IMR-90 (cell line): ENCODE results near the gene CALCOCO2. TPM values are rescaled to one million over a fixed set of nuclear protein-coding genes. Genes with fewer than 3 reads are reported as not detected.

Experiments used
- ATAC-seq: fragments of 200-7000 bp; cut with Tn5 transposase; 2 replicates; pipeline ENCODE4 v1.9.1; 2020; ENCODE audit warnings: low read depth, mild to moderate bottlenecking, moderate library complexity
- BruUV-seq: library from RNA; stranded (reverse); fragments of 400-500 nt; replicated peaks from 2 replicates; lab custom pipeline; 2021; lab: Mats Ljungman, UMichigan
- CTCF ChIA-PET: fragments of 300-600 bp; formaldehyde crosslinking; extraction: SDS; loops from one replicate; lab custom pipeline; 2021; ENCODE audit warnings: antibody characterized with exemption; lab: Yijun Ruan, JAX
- POLR2A ChIA-PET: fragments of 300-600 bp; sonication (Branson Sonifier 250); formaldehyde crosslinking; loops from one replicate; lab custom pipeline; 2022; ENCODE audit warnings: antibody characterized with exemption; ENCODE audit not compliant: unreplicated experiment; lab: Charles Lee
- DNase-seq: peaks from one replicate; pipeline ENCODE4 v3.0.0; 2013
- H2AFZ ChIP-seq: replicated peaks from 2 replicates; pipeline ENCODE3; 2013; ENCODE audit warnings: low read length, mild to moderate bottlenecking; ENCODE audit not compliant: poor library complexity
- H2AK5ac ChIP-seq: 2 replicates; pipeline ENCODE4 v1.6.1; 2013; ENCODE audit warnings: low read depth, low read length, inconsistent platforms
- H2AK9ac ChIP-seq: replicated peaks from 2 replicates; pipeline ENCODE3; 2013; ENCODE audit warnings: mild to moderate bottlenecking, low read depth, low read length, moderate library complexity; ENCODE audit not compliant: poor library complexity
- H2BK120ac ChIP-seq: 2 replicates; pipeline ENCODE4 v1.6.1; 2013; ENCODE audit warnings: low read depth, low read length, inconsistent platforms
- H2BK15ac ChIP-seq: 3 replicates; pipeline ENCODE4 v1.6.1; 2013; ENCODE audit warnings: low read depth, low read length, inconsistent platforms
- H2BK20ac ChIP-seq: 2 replicates; pipeline ENCODE4 v1.6.1; 2013; ENCODE audit warnings: low read depth, mild to moderate bottlenecking, inconsistent platforms, low read length, moderate library complexity
- H2BK5ac ChIP-seq: 2 replicates; pipeline ENCODE4 v1.6.1; 2013; ENCODE audit warnings: mild to moderate bottlenecking, low read depth, low read length, inconsistent platforms; ENCODE audit not compliant: poor library complexity, severe bottlenecking
- H3K14ac ChIP-seq: replicated peaks from 2 replicates; pipeline ENCODE4 v1.6.1; 2013; ENCODE audit warnings: low read depth, low read length, inconsistent platforms
- H3K18ac ChIP-seq: 2 replicates; pipeline ENCODE4 v1.6.1; 2013; ENCODE audit warnings: low read depth, low read length, control low read depth
- H3K23ac ChIP-seq: 2 replicates; pipeline ENCODE4 v1.6.1; 2013; ENCODE audit warnings: low read depth, low read length, inconsistent platforms
- H3K27ac ChIP-seq: 2 replicates; pipeline ENCODE4 v1.5.1; 2013; ENCODE audit warnings: mild to moderate bottlenecking, control low read depth, low read length; ENCODE audit not compliant: insufficient read depth
- H3K27me3 ChIP-seq: 2 replicates; pipeline ENCODE4 v1.6.1; 2013; ENCODE audit warnings: low read length; ENCODE audit not compliant: control insufficient read depth, insufficient read depth
- H3K36me3 ChIP-seq: 2 replicates; pipeline ENCODE4 v1.6.1; 2013; ENCODE audit warnings: low read length, mixed read lengths; ENCODE audit not compliant: control insufficient read depth, insufficient read depth
- H3K4ac ChIP-seq: 2 replicates; pipeline ENCODE4 v1.6.1; 2013; ENCODE audit warnings: low read depth, low read length, inconsistent platforms
- H3K4me1 ChIP-seq: 2 replicates; pipeline ENCODE4 v1.6.1; 2013; ENCODE audit warnings: low read length, mixed read lengths; ENCODE audit not compliant: control insufficient read depth, insufficient read depth
- H3K4me2 ChIP-seq: 2 replicates; pipeline ENCODE4 v1.6.1; 2013; ENCODE audit warnings: low read depth, mild to moderate bottlenecking, control low read depth, low read length, moderate library complexity
- H3K4me3 ChIP-seq: 2 replicates; pipeline ENCODE4 v1.5.1; 2013; ENCODE audit warnings: low read depth, mild to moderate bottlenecking, control low read depth, low read length, moderate library complexity; ENCODE audit not compliant: insufficient read depth
- H3K56ac ChIP-seq: 2 replicates; pipeline ENCODE4 v1.6.1; 2013; ENCODE audit warnings: low read length, inconsistent platforms; ENCODE audit not compliant: insufficient read depth; ENCODE audit errors: extremely low read depth
- H3K79me1 ChIP-seq, 2 experiments: 2 replicates each; pipeline ENCODE4 v1.6.1; 2013; ENCODE audit warnings: low read length in 2 of 2, inconsistent platforms in 1 of 2, low read depth in 1 of 2
- H3K9ac ChIP-seq: 2 replicates; pipeline ENCODE4 v1.6.1; 2013; ENCODE audit warnings: low read depth, low read length, control low read depth
- H3K9me1 ChIP-seq: 2 replicates; pipeline ENCODE4 v1.6.1; 2013; ENCODE audit warnings: low read length, inconsistent platforms; ENCODE audit not compliant: insufficient read depth
- H3K9me3 ChIP-seq: 2 replicates; pipeline ENCODE4 v1.6.1; 2013; ENCODE audit warnings: low read length; ENCODE audit not compliant: control insufficient read depth, insufficient read depth
- H4K20me1 ChIP-seq: 2 replicates; pipeline ENCODE4 v1.6.1; 2013; ENCODE audit warnings: low read length, inconsistent platforms; ENCODE audit not compliant: insufficient read depth
- H4K5ac ChIP-seq: 2 replicates; pipeline ENCODE4 v1.6.1; 2013; ENCODE audit warnings: mild to moderate bottlenecking, low read depth, low read length, control low read depth
- H4K8ac ChIP-seq, 2 experiments: 2 replicates each; pipeline ENCODE4 v1.6.1; 2013; ENCODE audit warnings: low read depth in 2 of 2, low read length in 2 of 2, control low read depth in 1 of 2, inconsistent platforms in 1 of 2
- H4K91ac ChIP-seq: 2 replicates; pipeline ENCODE4 v1.6.1; 2013; ENCODE audit warnings: low read depth, low read length, inconsistent platforms; ENCODE audit not compliant: insufficient read depth
- BHLHE40 ChIP-seq: fragments of 150-350 bp; IDR thresholded peaks from 2 replicates; pipeline ENCODE4 v1.6.1; 2016; ENCODE audit warnings: mild to moderate bottlenecking, low read depth, low read length
- CEBPB ChIP-seq: IDR thresholded peaks from 2 replicates; pipeline ENCODE4 v1.6.1; 2012; ENCODE audit warnings: low read depth, low read length, improper control_type of control experiment
- CHD1 ChIP-seq: IDR thresholded peaks from 2 replicates; pipeline ENCODE4 v1.6.1; 2012; ENCODE audit warnings: low read depth, low read length, improper control_type of control experiment
- CTCF ChIP-seq: conservative IDR thresholded peaks from 2 replicates; pipeline ENCODE4 v1.5.1; 2012; ENCODE audit warnings: mild to moderate bottlenecking, low read depth, low read length, improper control_type of control experiment
- ELK1 ChIP-seq: fragments of 150-350 bp; IDR thresholded peaks from 2 replicates; pipeline ENCODE4 v1.6.1; 2016; ENCODE audit warnings: low read depth, mild to moderate bottlenecking, low read length, moderate library complexity, borderline replicate concordance
- FOS ChIP-seq: fragments of 150-350 bp; IDR thresholded peaks from 2 replicates; pipeline ENCODE4 v1.6.1; 2016; ENCODE audit warnings: low read depth, low read length
- MAFK ChIP-seq: IDR thresholded peaks from 2 replicates; pipeline ENCODE4 v1.6.1; 2012; ENCODE audit warnings: low read depth, low read length, improper control_type of control experiment
- MAZ ChIP-seq: IDR thresholded peaks from 2 replicates; pipeline ENCODE4 v1.6.1; 2012; ENCODE audit warnings: low read depth, mild to moderate bottlenecking, low read length, improper control_type of control experiment, moderate library complexity, borderline replicate concordance
- MXI1 ChIP-seq: IDR thresholded peaks from 2 replicates; pipeline ENCODE4 v1.6.1; 2012; ENCODE audit warnings: low read depth, mild to moderate bottlenecking, low read length, moderate library complexity, borderline replicate concordance
- NFE2L2 ChIP-seq: fragments of 150-350 bp; IDR thresholded peaks from 2 replicates; pipeline ENCODE4 v1.6.1; 2016; ENCODE audit warnings: low read depth, mild to moderate bottlenecking, low read length
- POLR2A ChIP-seq: IDR thresholded peaks from 2 replicates; pipeline ENCODE4 v1.6.1; 2012; ENCODE audit warnings: mild to moderate bottlenecking, low read depth, low read length
- RAD21 ChIP-seq: IDR thresholded peaks from 2 replicates; pipeline ENCODE4 v1.6.1; 2012; ENCODE audit warnings: low read length, improper control_type of control experiment
- RCOR1 ChIP-seq: IDR thresholded peaks from 2 replicates; pipeline ENCODE4 v1.6.1; 2012; ENCODE audit warnings: mild to moderate bottlenecking, low read length, improper control_type of control experiment; ENCODE audit not compliant: insufficient replicate concordance
- RFX5 ChIP-seq: IDR thresholded peaks from 2 replicates; pipeline ENCODE4 v1.8.0; 2012; ENCODE audit warnings: low read depth, mild to moderate bottlenecking, low read length, moderate library complexity
- SMC3 ChIP-seq: fragments of 150-350 bp; IDR thresholded peaks from 2 replicates; pipeline ENCODE4 v1.6.1; 2016; ENCODE audit warnings: low read depth, mild to moderate bottlenecking, antibody characterized with exemption, low read length, moderate library complexity
- USF2 ChIP-seq: fragments of 150-350 bp; IDR thresholded peaks from 2 replicates; pipeline ENCODE4 v1.6.1; 2017; ENCODE audit warnings: mild to moderate bottlenecking, antibody characterized with exemption, low read length, low read depth
- WGBS, 2 experiments: methylation state at CpG; one replicate each; pipeline versions ENCODE4 v1.1.5 to v1.1.7; 2013; ENCODE audit warnings: missing lambda C conversion rate in 2 of 2; ENCODE audit not compliant: insufficient read length in 1 of 2; ENCODE audit errors: extremely low coverage in 2 of 2; 5-methylcytosine and 5-hydroxymethylcytosine counted together
- dilution Hi-C: fragments of 300-500 bp; cut with HindIII; formaldehyde crosslinking; loops from one replicate; pipeline ENCODE4 v1.14.3; 2018; ENCODE audit warnings: low sequenced_read_pairs; ENCODE audit not compliant: unreplicated experiment
- in situ Hi-C: fragments of 300-500 bp; cut with MboI; formaldehyde crosslinking; loops from 3 replicates; pipeline ENCODE4 v1.14.3; 2019; ENCODE audit warnings: low sequenced_read_pairs, inconsistent platforms, mixed read lengths
- intact Hi-C: fragments of 100-400 bp; cut with micrococcal nuclease; formaldehyde crosslinking; loops from 2 replicates; pipeline ENCODE4 v1.10.0; 2022
- polyA plus RNA-seq, 3 experiments: library from polyadenylated mRNA; depleted of rRNA; stranded (reverse); fragments of >200 nt; gene quantifications; 2 replicates each; pipeline ENCODE4 v1.2.3, GENCODE V29; 2012; ENCODE audit warnings: low replicate concordance in 1 of 3
- total RNA-seq: library from RNA; depleted of rRNA; stranded (reverse); fragments of >200 nt; gene quantifications from 2 replicates; pipeline ENCODE4 v1.2.3, GENCODE V29; 2012

Gene CALCOCO2
- total and polyA plus RNA-seq, 2 of the 4 experiments (the other 2 are of a cell fraction), result 35.9 to 53.4 TPM

GRCh38 chr17:48815311-48815710 lies 15.5 kb upstream of the CALCOCO2 start:
- Histone ChIP-seq H3K27ac (no peak overlapping the region), H4K20me1 (no peaks in the 10 kb centered on the region), H2BK5ac (no peak overlapping the region), H3K27me3 (peaks cover 35% of the 10 kb centered on the region), H3K23ac (no peak overlapping the region), H3K4me1 (0 out of 2 replicates have a peak, but pooled peaks cover 2% of the 10 kb centered on the region), H4K91ac (no peak overlapping the region), H2BK20ac (no peak overlapping the region), H3K9me3 (no peaks in the 10 kb centered on the region), H3K4me2 (no peak overlapping the region), H3K9me1 (0 out of 2 replicates have a peak, but pooled peaks cover 4% of the 10 kb centered on the region), H2AK5ac (no peak overlapping the region), H2AFZ (no peak overlapping the region), H3K36me3 (no peaks in the 10 kb centered on the region), H3K79me1 (no peaks in the 10 kb centered on the region), H4K5ac (no peak overlapping the region), H3K14ac (no peak overlapping the region), H3K18ac (no peak overlapping the region), H3K4ac (no peak overlapping the region), H3K9ac (no peak overlapping the region), H3K56ac (no peak overlapping the region), H3K4me3 (no peak overlapping the region), H4K8ac (no peak overlapping the region), H2BK120ac (no peak overlapping the region), H2AK9ac (no peak overlapping the region), H2BK15ac (no peak overlapping the region)
- no peak for DNase-seq
- intact Hi-C loops (no loop called here), dilution Hi-C loops (no loop called here), in situ Hi-C loops (no loop called here)
- ATAC-seq, result no peak
- no TSS peak for BruUV-seq
- CTCF ChIA-PET, result interaction anchor here (0.6 to 7.7 kb wide), 2 partner anchors 58 to 64 kb away, joined by 3 to 82 read pairs; no protein-coding TSS in a partner anchor
- POLR2A ChIA-PET, result no interaction called here
- TF ChIP-seq RAD21, result no peak
- TF ChIP-seq CEBPB, result no peak
- no peak for TF ChIP-seq POLR2A
- TF ChIP-seq ELK1, result no peak
- TF ChIP-seq MAZ, result no peak
- no peak for TF ChIP-seq RCOR1
- TF ChIP-seq FOS, result no peak
- no peak for TF ChIP-seq NFE2L2
- no peak for TF ChIP-seq CTCF
- TF ChIP-seq BHLHE40, result no peak
- no peak for TF ChIP-seq SMC3
- no peak for TF ChIP-seq RFX5
- TF ChIP-seq USF2, result no peak
- no peak for TF ChIP-seq MXI1
- no peak for TF ChIP-seq CHD1
- no peak for TF ChIP-seq MAFK
- 83% methylated on average over 1 of the region's 3 CpGs; no CpG with 5 or more reads in 1 of the 2 experiments for WGBS, 2 experiments
